Measurements from ENCODE around the gene CTNNA3.
"Not testable (repeated sequence)": the region's sequence is repeated elsewhere in the genome, so short reads cannot be mapped to it uniquely, and the experiment has no call there.

The CTNNA3 gene

GRCh38 chr10:67230680-67231500 is 465.1 kb downstream of the CTNNA3 start:
- peak; percentile 64 for DNase-seq

DNA sequence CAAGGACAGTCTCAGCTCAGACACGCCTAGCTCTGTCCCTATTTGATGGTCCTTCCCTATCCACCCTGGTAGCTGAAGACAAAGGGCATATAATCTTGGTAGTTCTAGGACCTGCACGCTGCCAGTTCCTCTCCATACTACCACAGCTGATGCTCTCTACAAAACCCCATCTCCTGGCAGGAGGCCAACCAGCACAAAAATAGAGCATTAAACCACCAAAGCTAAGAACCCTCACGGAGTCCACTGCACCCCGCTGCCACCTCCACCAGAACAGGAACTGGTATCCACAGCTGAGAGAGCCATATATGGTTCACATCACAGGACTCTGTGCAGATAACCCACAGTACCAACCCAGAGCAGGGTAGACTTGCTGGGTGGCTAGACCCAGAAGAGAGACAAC is 470.8 kb downstream of the CTNNA3 start:
- DNase-seq = no peak

GRCh38 chr10:67224553-67224952 is 471.4 kb downstream of the CTNNA3 start:
- DNase-seq = no peak

DNA sequence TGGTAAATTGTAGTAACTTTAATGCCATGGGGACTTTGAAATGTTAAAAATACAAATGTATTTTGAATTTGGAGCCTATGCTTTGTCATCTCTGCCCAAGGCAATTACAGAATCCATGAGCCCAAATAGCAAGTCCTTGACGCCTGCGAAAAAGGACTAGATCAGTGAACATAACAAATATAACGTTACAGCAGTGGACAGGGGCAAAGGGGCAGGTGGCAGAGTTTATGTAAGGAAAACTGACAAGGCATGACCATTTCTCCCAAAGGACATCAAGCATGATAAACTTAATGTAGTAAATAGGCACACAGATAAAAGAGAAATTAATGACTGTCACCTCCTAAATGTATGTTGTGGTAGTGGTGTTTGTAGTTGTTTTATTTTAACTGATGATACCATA is 473.1 kb downstream of the CTNNA3 start:
- no peak for DNase-seq

DNA sequence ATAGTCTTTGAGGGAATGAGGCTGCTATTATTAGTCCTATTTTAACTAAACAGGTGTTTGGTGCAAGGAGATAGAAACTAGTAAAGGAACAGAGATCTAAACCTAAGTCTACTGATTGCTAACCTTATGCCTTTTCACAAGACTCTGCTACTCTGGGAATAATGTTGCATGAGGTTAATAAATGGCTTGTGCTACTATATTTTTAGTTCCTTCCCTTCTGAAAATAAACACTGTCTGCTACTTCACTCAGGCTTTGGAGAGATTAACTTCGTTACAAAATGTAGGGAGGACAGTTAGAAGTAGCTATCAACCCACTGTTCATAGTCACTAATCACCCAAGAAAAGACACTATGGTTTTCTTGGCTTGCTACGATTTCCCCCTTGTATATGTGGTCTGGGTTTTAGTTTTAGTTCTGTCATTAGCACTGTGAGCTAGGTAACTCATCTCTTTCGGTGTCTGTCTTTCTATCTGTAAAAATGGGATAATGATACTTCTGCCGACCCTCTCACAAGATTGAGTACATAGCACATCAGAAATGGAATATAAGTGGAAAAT is 474.0 kb downstream of the CTNNA3 start:
- no peak for DNase-seq

- DNase-seq = no peak
Observed at GRCh38 chr10:67211680-67212079, 484.3 kb downstream of the CTNNA3 start.

- DNase-seq = not testable (repeated sequence)
Observed at GRCh38 chr10:67207923-67208322, 488.1 kb downstream of the CTNNA3 start.

- DNase-seq = no peak
Observed at GRCh38 chr10:67200913-67201564, 495.0 kb downstream of the CTNNA3 start.

- DNase-seq = no peak
Observed at GRCh38 chr10:67175354-67175753, 520.6 kb downstream of the CTNNA3 start.

GRCh38 chr10:67173787-67174186 is 522.2 kb downstream of the CTNNA3 start:
- DNase-seq = no peak

DNA sequence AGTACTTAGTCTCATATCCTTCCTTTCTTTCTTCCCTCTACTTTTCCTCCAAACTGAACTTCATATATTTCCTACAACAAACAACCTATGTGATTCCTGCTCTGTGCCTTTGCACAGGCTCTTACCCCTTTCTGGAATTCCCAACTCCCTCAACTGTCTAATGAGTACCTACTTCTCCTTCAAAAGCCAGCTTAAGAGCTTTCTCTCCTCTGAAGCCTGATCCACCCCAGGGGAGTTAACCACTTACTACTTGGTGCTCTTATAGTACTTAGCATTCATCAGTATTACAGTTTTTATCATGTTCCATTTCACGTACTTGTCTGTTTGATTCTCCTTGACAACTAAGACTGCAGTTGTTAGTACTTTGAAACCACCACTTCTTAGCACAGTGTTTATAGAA is 524.0 kb downstream of the CTNNA3 start:
- no peak for DNase-seq

GRCh38 chr10:67156239-67156638 is 539.8 kb downstream of the CTNNA3 start:
- DNase-seq = no peak

GRCh38 chr10:67151471-67151870 is 544.5 kb downstream of the CTNNA3 start:
- DNase-seq = no peak

DNA sequence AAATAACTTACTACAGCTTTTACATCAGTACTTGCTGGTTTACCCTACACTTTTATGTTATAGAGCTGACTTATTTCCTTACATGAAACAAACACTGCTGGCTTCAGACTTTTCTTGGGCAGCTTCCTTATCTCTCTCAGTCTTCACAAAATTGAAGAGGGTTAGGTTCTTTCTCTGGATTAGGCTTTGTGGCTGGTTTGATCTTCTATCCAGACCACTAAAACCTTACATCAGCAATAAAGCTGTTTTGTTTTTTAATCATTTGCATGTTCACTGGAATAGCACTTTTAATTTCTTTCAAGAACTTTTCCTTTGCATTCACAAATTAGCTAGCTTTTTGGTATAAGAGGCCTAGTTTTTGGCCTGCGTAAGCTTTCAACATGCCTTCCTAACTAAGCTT is 551.5 kb downstream of the CTNNA3 start:
- DNase-seq = no peak

DNA sequence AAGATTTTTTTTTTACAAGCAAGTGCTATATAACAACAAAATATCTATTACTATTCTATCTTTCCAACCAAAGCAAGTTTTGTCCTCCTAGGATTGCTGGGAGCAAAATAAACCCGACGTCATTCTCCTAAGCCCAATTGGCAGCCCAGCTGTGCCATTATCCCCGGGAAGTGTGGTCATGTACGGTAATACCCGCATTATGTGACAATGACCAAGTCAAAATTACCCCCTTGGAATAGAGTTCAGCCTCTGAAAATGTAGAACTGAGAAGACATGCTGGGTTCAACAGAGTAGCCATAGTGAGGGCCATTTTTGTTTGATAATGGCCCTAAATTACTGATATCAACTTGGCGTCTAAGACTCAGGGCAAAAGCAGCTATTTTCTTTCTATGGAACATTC is 554.7 kb downstream of the CTNNA3 start:
- no peak for DNase-seq

DNA sequence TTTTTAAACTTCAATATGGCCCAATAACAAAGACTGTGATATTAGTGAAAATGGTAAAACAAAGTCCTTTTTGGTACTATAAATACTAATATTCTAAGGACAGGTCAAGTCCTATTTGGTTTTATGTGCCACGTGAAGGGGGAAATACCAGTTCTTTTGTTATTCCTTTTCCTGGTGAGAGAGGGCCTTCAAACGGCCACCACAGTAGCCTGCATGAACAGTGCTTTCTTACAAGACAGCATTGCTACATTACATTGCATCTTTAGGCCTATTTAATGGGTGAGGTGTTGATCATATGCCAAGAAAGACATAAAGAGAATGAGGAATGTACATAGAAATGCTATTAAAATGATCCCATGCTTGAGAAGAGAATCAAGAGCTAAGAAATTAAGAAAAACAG is 555.4 kb downstream of the CTNNA3 start:
- no peak for DNase-seq

DNA sequence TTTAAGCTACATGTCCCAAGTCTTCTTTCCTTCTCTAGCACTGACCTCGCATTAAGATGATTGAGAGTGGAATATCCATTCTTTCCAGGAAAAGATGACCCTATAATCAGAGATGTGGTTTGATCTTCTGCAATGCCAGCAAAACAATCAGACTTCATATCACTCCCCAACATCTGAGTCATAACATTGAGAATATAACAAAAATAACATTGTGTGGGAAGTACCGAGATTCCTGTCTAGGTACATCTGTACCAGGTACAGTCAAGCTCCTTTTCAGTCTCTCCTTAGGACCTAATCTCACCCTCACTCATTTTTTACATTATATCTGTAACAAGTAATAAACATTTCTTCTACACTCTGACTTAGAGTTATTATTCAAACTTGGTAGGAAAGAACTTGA is 568.6 kb downstream of the CTNNA3 start:
- no peak for DNase-seq

DNA sequence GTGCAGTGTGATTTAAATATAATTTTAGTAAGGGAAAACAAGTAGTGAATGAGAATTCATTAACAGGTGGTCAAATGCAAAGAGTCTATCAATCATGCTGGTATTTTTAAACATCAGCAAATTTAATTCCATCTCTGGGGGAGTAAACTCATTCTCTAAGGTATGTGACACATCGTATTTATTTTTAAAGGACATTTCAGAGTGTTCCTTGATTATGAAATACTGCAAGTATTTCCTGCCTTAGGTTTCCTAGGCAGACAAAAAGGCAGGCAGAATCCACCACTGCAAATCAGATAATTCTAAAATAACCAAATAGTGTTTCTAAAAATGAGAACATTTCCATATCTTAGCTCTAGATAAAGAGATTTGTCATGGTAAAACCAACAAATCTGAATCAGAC is 576.3 kb downstream of the CTNNA3 start:
- DNase-seq = no peak

GRCh38 chr10:67115972-67116371 is 580.0 kb downstream of the CTNNA3 start:
- DNase-seq = peak; percentile 50

GRCh38 chr10:67114945-67115344 is 581.0 kb downstream of the CTNNA3 start:
- DNase-seq = peak; percentile 90

GRCh38 chr10:67112765-67113164 is 583.2 kb downstream of the CTNNA3 start:
- no peak for DNase-seq

GRCh38 chr10:67110286-67110685 is 585.7 kb downstream of the CTNNA3 start:
- DNase-seq = no peak

DNA sequence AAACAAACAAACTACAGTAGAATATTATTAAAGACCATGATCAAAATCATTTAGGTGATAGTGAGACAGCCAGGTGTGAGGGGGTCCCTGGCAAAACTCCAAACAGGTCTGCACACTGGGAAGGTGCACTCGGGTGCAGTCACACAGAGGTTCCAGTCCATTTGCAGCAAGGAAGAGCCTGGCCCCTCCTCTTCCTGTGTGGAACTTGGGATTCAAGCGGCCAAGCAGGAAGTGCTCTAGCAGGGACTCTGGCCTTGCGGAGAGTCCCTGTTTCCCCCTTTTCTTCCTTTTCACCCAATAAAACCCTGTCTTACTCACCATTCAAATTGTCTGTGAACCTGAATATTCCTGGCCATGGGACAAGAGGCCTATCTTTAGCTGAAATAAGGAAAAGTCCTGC is 588.3 kb downstream of the CTNNA3 start:
- no peak for DNase-seq

DNA sequence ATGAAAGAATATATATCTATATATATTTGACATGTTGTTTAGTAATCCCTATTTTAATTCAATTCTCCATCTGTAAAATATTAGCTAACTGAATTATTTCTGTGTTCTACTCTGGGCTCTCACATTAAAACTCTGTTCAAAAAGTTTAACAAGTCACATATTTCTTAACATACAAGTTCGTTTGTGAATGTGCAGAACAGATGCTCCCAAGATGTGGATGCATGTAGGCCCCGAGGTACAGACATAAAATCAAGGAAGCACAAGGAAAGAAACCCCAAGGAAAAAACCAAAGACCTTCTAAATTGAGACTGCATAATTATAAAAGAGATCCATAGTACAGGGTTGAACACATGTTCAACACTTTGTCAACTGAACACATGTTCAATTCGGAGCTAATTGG is 595.0 kb downstream of the CTNNA3 start:
- DNase-seq = no peak
